Pancreas (tissue), 10 donors: ENCODE data around the gene TMEM238L. TPM values are rescaled to one million over a fixed set of nuclear protein-coding genes. Genes with fewer than 3 reads are reported as not detected.
A peak's percentile ranks its signal among the peaks of the same experiment; 100 is the strongest.

ENCODE experiments used
- ATAC-seq, 4 donors: fragments of 200-7000 bp; cut with Tn5 transposase; one replicate each; pipeline versions ENCODE4 v1.8.0 to v1.9.1; 2020; ENCODE audit warnings: mild to moderate bottlenecking in 4 of 4, moderate library complexity in 4 of 4
- DNase-seq, 6 donors: peaks; one replicate each; pipeline ENCODE4 v3.0.0-alpha.2; 2020
- FAIRE-seq: peaks from 2 replicates; lab custom pipeline; 2012; peaks lifted over from hg19 to GRCh38; lab: Jason Lieb, UNC
- H3K27ac ChIP-seq, 4 donors: fragments of 200-600 bp; sonication (generic); 1 replicate in 3 of 4; 2 replicates in 1 of 4; pipeline versions ENCODE4 v1.5.0 to v1.8.0; 2020
- H3K27me3 ChIP-seq, 4 donors: fragments of 200-600 bp; one replicate each; pipeline ENCODE4 v1.8.0; 2021
- H3K36me3 ChIP-seq, 3 donors: fragments of 200-600 bp; sonication (generic) in 1 of 3; one replicate each; pipeline versions ENCODE4 v1.5.0 to v1.8.0; 2020 to 2021
- H3K4me1 ChIP-seq, 3 donors: fragments of 200-600 bp; one replicate each; pipeline ENCODE4 v1.8.0; 2021
- H3K4me3 ChIP-seq, 4 donors: fragments of 200-600 bp; sonication (generic) in 2 of 4; one replicate each; pipeline versions ENCODE4 v1.5.0 to v1.8.0; 2020 to 2021
- H3K9me3 ChIP-seq, 4 donors: fragments of 200-600 bp; one replicate each; pipeline ENCODE4 v1.8.0; 2021
- CTCF ChIP-seq, 4 donors: fragments of 200-600 bp; sonication (generic) in 3 of 4; IDR thresholded peaks; one replicate each; pipeline versions ENCODE4 v1.5.0 to v1.8.0; 2021; ENCODE audit warnings: antibody characterized with exemption in 4 of 4
- WGBS, 2 donors: extraction: QIAGEN DNeasy Blood & Tissue Kit; methylation state at CpG; one replicate each; pipeline ENCODE4 v1.1.7; 2013; 5-methylcytosine and 5-hydroxymethylcytosine counted together
- intact Hi-C, 3 donors: fragments of 100-400 bp; cut with DNase I; formaldehyde crosslinking; loops; one replicate each; pipeline versions ENCODE4 v1.11.1 to v1.14.2; 2022
- polyA plus RNA-seq, 2 donors: library from polyadenylated mRNA; stranded (reverse); fragments of 200-250 nt; gene quantifications; one replicate each; pipeline ENCODE4 v1.2.3, GENCODE V29; 2013
- total RNA-seq, 6 donors: library from RNA; stranded (reverse); fragmentation: NEBNext Ultra II Directional in 4 of 6; extraction: Animal tissue kit (Norgen Biotek cat#: 25700) in 4 of 6; gene quantifications; one replicate each; pipeline versions ENCODE4 v1.2.1 to v1.2.4, GENCODE V29; 2021 to 2023
- donor health status: healthy with polysubstance abuse.
- donor health status: DM: no; HTN: no; CAD: no; lungs with moderate emphysema.
- donor health status: DM: no; HTN: no; CAD: no.
- donor health status: control.
- donor health status: control.
- donor health status: Bipolar disorder and iron deficiency.
- donor health status: DM: yes; HTN: yes; CAD: no.
- donor health status: DM: no; HTN: no; CAD: no.
- donor health status: DM: no; HTN: no; CAD: no.
- donor health status: DM: yes; HTN: yes; CAD: no.

TMEM238L gene
- total and polyA plus RNA-seq, 8 donors, result 0.13 TPM; not detected in 7

- FAIRE-seq (no peak), ATAC-seq (no peak), DNase-seq (no peak)
- intact Hi-C loops, result no loop called here
- Histone ChIP-seq H3K4me1 (no peaks in the 10 kb centered on the region), H3K9me3 (no peaks in the 10 kb centered on the region), H3K27ac (no peak overlapping the region), H3K27me3 (no peaks in the 10 kb centered on the region), H3K4me3 (no peak overlapping the region), H3K36me3 (no peaks in the 10 kb centered on the region)
- no peak for TF ChIP-seq CTCF (IDR thresholded peaks at IDR 0.05)
- WGBS, 2 donors, result 91 to 96% methylated on average over 4 of the region's 4 CpGs
These were observed 28.8 kb downstream of the TMEM238L start for GRCh38 chr17:10775058-10775457.

DNA sequence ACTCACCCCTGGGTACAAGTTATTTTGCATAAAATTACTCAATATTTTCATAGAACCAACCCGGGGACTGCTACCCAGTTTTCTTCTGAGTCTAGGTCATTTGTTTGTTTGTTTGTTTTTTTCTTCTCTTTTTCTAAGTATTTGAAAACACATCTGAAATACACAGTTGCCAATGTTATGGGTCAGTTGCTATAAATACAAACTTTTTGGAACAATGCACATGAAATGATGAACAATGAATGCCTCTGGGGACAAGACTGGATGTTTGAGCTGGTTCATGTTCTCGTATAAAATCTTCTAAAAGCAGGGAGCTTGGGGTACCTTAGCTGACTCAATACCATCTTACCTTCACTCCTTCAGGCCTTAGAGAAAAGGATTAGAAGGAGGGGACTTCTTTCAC, 30.5 kb downstream of the TMEM238L start:
- TF ChIP-seq CTCF (IDR thresholded peaks at IDR 0.05), result no peak
- Histone ChIP-seq H3K27ac (no peak overlapping the region), H3K4me1 (no peaks in the 10 kb centered on the region), H3K4me3 (no peak overlapping the region), H3K27me3 (no peaks in the 10 kb centered on the region), H3K36me3 (no peaks in the 10 kb centered on the region), H3K9me3 (no peaks in the 10 kb centered on the region)
- intact Hi-C loops, result no loop called here
- DNase-seq (no peak), ATAC-seq (no peak), FAIRE-seq (no peak)
- 81 to 83% methylated on average over 2 of the region's 2 CpGs for WGBS, 2 donors

DNA sequence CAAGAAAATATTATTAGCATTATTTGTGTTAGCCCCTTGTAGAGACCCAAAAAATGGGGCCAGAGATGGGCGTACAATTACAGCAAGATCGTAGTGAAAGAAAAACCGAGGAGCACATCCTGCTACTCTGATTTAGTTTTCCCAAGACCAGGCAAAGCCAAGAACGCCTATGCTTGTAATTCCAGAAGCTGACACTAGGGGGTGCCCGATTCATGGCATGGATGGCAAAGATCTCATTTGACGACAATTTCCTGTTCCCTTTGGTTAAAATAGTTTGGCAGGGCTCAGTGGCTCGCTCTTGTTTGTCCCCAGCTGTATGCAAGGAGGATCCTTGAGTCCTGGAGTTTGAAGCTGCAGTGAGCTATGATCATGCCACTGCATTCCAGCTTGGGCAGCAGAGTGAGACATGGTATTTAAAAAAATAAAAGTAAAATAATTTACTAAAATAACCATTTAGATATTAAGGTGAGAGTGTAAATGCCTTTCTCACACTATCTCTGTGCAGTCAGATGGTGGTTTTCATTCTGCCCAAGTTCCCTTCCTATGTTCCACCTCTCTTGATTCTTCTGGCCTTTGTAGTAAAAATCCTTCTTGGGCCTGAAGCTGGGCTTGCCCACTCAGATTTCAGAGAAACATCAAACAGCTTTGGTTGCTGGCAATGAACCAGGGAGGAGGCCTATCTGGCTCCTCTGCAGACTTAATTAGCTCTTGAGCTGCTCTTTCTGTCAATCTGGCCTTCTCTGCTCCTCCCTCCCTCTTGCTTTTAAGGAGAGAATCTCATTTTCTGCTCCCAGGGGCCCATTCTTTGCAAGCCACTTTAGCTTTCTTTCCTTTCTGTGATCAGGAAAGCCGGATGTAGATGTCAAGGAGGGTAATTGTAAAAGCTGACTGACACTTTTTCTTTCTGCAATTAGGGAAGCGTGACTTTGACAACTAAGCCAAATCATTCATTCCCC, 31.2 kb downstream of the TMEM238L start:
- peak; percentile 35 to 83 (median 71) for ATAC-seq
- intact Hi-C loops, result no loop called here
- WGBS, 2 donors, result 38 to 41% methylated on average over 9 of the region's 9 CpGs
- TF ChIP-seq CTCF (IDR thresholded peaks at IDR 0.05), result peak; percentile 56 to 76 (median 59)
- Histone ChIP-seq H3K4me1 (no peaks in the 10 kb centered on the region), H3K27me3 (no peaks in the 10 kb centered on the region), H3K27ac (no peak overlapping the region), H3K36me3 (no peaks in the 10 kb centered on the region), H3K4me3 (no peak overlapping the region), H3K9me3 (no peaks in the 10 kb centered on the region)
- FAIRE-seq, result no peak
- peak in 5 of 6 donors; percentile 16 to 74 (median 59) for DNase-seq

- H3K4me1 ChIP-seq, result no peaks in the 10 kb centered on the region
- H3K27ac ChIP-seq, result no peak overlapping the region
- WGBS, 2 donors, result 69% methylated on average over 2 of the region's 2 CpGs
- FAIRE-seq (no peak), DNase-seq (no peak), ATAC-seq (no peak)
- H3K36me3 ChIP-seq, result no peaks in the 10 kb centered on the region
- no peak overlapping the region for H3K4me3 ChIP-seq
- H3K27me3 ChIP-seq, result no peaks in the 10 kb centered on the region
- intact Hi-C loops, result no loop called here
- H3K9me3 ChIP-seq, result no peaks in the 10 kb centered on the region
- no peak for TF ChIP-seq CTCF (IDR thresholded peaks at IDR 0.05)
These were observed 32.8 kb downstream of the TMEM238L start for GRCh38 chr17:10771148-10771547.

- H3K4me1 ChIP-seq, result no peaks in the 10 kb centered on the region
- H3K27ac ChIP-seq, result no peak overlapping the region
- FAIRE-seq (no peak), ATAC-seq (no peak), DNase-seq (no peak)
- no peak for TF ChIP-seq CTCF (IDR thresholded peaks at IDR 0.05)
- WGBS, 2 donors, result 78 to 94% methylated on average over 6 of the region's 6 CpGs
- H3K4me3 ChIP-seq, result no peak overlapping the region
- intact Hi-C loops, result no loop called here
- H3K9me3 ChIP-seq, result no peaks in the 10 kb centered on the region
- no peaks in the 10 kb centered on the region for H3K27me3 ChIP-seq
- H3K36me3 ChIP-seq, result no peaks in the 10 kb centered on the region
These were observed 34.1 kb downstream of the TMEM238L start for GRCh38 chr17:10769840-10770239.
